ENCODE data around the gene NCAM1. TPM values are rescaled to one million over a fixed set of nuclear protein-coding genes. Genes with fewer than 3 reads are reported as not detected.

NCAM1 gene
- total and polyA plus RNA-seq, 2 experiments from 2014 or later: 0.76 to 1.6 TPM

DNA sequence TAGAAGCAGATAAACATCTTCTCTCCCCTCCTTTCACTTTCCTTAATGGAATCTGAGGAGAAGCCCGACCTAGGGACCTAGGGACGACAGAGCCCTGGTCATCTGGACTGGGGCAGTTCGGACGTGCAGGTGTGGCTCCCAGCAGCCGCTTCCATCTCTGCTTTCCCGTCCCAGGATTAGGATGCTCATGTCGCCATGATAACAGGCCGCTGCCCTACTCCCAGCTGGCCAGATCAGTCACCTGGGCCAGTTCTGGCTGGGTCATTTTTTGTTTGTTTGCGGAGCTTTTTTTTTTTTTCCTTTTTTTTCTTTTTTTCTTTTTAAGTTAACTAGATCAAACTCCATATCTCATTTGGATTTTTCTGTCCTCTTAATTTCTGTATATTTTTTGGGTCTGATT is 186.9 kb downstream of the NCAM1 start:
- H4K20me1 ChIP-seq (replicated peaks; ENCODE audit: insufficient read depth): no peaks in the 10 kb centered on the region
- no peak for DNase-seq (ENCODE audit: low spot score)
- Mint-ChIP-seq H3K27me3 (ENCODE audit: insufficient read depth, low read depth, poor library complexity) (peaks cover 5% of the 10 kb centered on the region), H3K4me1 (peaks cover 21% of the 10 kb centered on the region; the same call in 2 of the 3 replicates), H3K9me3 (no peaks in the 10 kb centered on the region), H3K4me3 (no peak overlapping the region), H3K36me3 (ENCODE audit: low read depth) (no peaks in the 10 kb centered on the region), H3K27ac (no peak overlapping the region)
- no peaks in the 10 kb centered on the region for H3K9me2 ChIP-seq (ENCODE audit: insufficient read depth)
- no peaks in the 10 kb centered on the region for H3K4me1 ChIP-seq (ENCODE audit: insufficient read depth)
- H3K4me2 ChIP-seq: no peak overlapping the region
- ATAC-seq: no peak
- TF ChIP-seq ZNF114 (CRISPR knock-in tag; IDR thresholded peaks at IDR 0.05) (no peak), ZNF331 (CRISPR knock-in tag; IDR thresholded peaks at IDR 0.05; ENCODE audit: low read depth) (no peak), EZH2 (IDR thresholded peaks at IDR 0.05; ENCODE audit: low read depth, unreplicated experiment) (no peak), NANOG (IDR thresholded peaks at IDR 0.05; ENCODE audit: borderline replicate concordance) (no peak), POLR2AphosphoS5 (IDR thresholded peaks at IDR 0.05; ENCODE audit: low read depth) (no peak), EZH2phosphoT487 (IDR thresholded peaks at IDR 0.05; ENCODE audit: unreplicated experiment) (no peak), JUNB (IDR thresholded peaks at IDR 0.05; ENCODE audit: unreplicated experiment) (no peak), CREB1 (CRISPR knock-in tag; IDR thresholded peaks at IDR 0.05; ENCODE audit: low read depth) (no peak), STAT1 (IDR thresholded peaks at IDR 0.05; ENCODE audit: unreplicated experiment) (no peak)
- TF ChIP-seq, protein P1, sequence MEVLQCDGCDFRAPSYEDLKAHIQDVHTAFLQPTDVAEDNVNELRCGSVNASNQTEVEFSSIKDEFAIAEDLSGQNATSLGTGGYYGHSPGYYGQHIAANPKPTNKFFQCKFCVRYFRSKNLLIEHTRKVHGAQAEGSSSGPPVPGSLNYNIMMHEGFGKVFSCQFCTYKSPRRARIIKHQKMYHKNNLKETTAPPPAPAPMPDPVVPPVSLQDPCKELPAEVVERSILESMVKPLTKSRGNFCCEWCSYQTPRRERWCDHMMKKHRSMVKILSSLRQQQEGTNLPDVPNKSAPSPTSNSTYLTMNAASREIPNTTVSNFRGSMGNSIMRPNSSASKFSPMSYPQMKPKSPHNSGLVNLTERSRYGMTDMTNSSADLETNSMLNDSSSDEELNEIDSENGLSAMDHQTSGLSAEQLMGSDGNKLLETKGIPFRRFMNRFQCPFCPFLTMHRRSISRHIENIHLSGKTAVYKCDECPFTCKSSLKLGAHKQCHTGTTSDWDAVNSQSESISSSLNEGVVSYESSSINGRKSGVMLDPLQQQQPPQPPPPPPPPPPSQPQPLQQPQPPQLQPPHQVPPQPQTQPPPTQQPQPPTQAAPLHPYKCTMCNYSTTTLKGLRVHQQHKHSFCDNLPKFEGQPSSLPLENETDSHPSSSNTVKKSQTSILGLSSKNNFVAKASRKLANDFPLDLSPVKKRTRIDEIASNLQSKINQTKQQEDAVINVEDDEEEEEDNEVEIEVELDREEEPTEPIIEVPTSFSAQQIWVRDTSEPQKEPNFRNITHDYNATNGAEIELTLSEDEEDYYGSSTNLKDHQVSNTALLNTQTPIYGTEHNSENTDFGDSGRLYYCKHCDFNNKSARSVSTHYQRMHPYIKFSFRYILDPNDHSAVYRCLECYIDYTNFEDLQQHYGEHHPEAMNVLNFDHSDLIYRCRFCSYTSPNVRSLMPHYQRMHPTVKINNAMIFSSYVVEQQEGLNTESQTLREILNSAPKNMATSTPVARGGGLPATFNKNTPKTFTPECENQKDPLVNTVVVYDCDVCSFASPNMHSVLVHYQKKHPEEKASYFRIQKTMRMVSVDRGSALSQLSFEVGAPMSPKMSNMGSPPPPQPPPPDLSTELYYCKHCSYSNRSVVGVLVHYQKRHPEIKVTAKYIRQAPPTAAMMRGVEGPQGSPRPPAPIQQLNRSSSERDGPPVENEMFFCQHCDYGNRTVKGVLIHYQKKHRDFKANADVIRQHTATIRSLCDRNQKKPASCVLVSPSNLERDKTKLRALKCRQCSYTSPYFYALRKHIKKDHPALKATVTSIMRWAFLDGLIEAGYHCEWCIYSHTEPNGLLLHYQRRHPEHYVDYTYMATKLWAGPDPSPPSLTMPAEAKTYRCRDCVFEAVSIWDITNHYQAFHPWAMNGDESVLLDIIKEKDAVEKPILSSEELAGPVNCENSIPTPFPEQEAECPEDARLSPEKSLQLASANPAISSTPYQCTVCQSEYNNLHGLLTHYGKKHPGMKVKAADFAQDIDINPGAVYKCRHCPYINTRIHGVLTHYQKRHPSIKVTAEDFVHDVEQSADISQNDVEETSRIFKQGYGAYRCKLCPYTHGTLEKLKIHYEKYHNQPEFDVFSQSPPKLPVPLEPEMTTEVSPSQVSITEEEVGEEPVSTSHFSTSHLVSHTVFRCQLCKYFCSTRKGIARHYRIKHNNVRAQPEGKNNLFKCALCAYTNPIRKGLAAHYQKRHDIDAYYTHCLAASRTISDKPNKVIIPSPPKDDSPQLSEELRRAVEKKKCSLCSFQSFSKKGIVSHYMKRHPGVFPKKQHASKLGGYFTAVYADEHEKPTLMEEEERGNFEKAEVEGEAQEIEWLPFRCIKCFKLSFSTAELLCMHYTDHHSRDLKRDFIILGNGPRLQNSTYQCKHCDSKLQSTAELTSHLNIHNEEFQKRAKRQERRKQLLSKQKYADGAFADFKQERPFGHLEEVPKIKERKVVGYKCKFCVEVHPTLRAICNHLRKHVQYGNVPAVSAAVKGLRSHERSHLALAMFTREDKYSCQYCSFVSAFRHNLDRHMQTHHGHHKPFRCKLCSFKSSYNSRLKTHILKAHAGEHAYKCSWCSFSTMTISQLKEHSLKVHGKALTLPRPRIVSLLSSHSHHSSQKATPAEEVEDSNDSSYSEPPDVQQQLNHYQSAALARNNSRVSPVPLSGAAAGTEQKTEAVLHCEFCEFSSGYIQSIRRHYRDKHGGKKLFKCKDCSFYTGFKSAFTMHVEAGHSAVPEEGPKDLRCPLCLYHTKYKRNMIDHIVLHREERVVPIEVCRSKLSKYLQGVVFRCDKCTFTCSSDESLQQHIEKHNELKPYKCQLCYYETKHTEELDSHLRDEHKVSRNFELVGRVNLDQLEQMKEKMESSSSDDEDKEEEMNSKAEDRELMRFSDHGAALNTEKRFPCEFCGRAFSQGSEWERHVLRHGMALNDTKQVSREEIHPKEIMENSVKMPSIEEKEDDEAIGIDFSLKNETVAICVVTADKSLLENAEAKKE (CRISPR knock-in tag; IDR thresholded peaks at IDR 0.05): no peak
- TF ChIP-seq, protein P2, sequence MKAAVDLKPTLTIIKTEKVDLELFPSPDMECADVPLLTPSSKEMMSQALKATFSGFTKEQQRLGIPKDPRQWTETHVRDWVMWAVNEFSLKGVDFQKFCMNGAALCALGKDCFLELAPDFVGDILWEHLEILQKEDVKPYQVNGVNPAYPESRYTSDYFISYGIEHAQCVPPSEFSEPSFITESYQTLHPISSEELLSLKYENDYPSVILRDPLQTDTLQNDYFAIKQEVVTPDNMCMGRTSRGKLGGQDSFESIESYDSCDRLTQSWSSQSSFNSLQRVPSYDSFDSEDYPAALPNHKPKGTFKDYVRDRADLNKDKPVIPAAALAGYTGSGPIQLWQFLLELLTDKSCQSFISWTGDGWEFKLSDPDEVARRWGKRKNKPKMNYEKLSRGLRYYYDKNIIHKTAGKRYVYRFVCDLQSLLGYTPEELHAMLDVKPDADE (IDR thresholded peaks at IDR 0.05): no peak
- TF ChIP-seq, protein P3, sequence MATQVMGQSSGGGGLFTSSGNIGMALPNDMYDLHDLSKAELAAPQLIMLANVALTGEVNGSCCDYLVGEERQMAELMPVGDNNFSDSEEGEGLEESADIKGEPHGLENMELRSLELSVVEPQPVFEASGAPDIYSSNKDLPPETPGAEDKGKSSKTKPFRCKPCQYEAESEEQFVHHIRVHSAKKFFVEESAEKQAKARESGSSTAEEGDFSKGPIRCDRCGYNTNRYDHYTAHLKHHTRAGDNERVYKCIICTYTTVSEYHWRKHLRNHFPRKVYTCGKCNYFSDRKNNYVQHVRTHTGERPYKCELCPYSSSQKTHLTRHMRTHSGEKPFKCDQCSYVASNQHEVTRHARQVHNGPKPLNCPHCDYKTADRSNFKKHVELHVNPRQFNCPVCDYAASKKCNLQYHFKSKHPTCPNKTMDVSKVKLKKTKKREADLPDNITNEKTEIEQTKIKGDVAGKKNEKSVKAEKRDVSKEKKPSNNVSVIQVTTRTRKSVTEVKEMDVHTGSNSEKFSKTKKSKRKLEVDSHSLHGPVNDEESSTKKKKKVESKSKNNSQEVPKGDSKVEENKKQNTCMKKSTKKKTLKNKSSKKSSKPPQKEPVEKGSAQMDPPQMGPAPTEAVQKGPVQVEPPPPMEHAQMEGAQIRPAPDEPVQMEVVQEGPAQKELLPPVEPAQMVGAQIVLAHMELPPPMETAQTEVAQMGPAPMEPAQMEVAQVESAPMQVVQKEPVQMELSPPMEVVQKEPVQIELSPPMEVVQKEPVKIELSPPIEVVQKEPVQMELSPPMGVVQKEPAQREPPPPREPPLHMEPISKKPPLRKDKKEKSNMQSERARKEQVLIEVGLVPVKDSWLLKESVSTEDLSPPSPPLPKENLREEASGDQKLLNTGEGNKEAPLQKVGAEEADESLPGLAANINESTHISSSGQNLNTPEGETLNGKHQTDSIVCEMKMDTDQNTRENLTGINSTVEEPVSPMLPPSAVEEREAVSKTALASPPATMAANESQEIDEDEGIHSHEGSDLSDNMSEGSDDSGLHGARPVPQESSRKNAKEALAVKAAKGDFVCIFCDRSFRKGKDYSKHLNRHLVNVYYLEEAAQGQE (IDR thresholded peaks at IDR 0.05; ENCODE audit: unreplicated experiment): no peak
- TF ChIP-seq, protein P4, sequence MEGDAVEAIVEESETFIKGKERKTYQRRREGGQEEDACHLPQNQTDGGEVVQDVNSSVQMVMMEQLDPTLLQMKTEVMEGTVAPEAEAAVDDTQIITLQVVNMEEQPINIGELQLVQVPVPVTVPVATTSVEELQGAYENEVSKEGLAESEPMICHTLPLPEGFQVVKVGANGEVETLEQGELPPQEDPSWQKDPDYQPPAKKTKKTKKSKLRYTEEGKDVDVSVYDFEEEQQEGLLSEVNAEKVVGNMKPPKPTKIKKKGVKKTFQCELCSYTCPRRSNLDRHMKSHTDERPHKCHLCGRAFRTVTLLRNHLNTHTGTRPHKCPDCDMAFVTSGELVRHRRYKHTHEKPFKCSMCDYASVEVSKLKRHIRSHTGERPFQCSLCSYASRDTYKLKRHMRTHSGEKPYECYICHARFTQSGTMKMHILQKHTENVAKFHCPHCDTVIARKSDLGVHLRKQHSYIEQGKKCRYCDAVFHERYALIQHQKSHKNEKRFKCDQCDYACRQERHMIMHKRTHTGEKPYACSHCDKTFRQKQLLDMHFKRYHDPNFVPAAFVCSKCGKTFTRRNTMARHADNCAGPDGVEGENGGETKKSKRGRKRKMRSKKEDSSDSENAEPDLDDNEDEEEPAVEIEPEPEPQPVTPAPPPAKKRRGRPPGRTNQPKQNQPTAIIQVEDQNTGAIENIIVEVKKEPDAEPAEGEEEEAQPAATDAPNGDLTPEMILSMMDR (conservative IDR thresholded peaks at IDR 0.05; ENCODE audit: low read depth in 2 of 2): no peak
- no peaks in the 10 kb centered on the region for H3F3A ChIP-seq (replicated peaks; ENCODE audit: low read depth)
- H3K27me3 ChIP-seq (ENCODE audit: insufficient read depth): no peaks in the 10 kb centered on the region
- no peak overlapping the region for H3K27ac ChIP-seq (ENCODE audit: low read depth)
- H3K4me3 ChIP-seq: no peak overlapping the region
- H3K36me3 ChIP-seq (ENCODE audit: insufficient read depth): no peaks in the 10 kb centered on the region
- no peaks in the 10 kb centered on the region for H3K79me2 ChIP-seq (replicated peaks; ENCODE audit: insufficient read depth)
- H2AFZ ChIP-seq: no peak overlapping the region
